GM18870 (cell line): ENCODE measurements around the gene RPRD1A.
"Not testable (repeated sequence)": the region's sequence is repeated elsewhere in the genome, so short reads cannot be mapped to it uniquely, and the experiment has no call there.

Experiments used
- ATAC-seq: cut with Tn5 transposase; IDR thresholded peaks from one replicate; pipeline ENCODE4 v1.9.1; 2021; ENCODE audit warnings: moderate library complexity; ENCODE audit not compliant: unreplicated experiment

The RPRD1A gene

GRCh38 chr18:35972197-35973000 lies 95.0 kb downstream of the RPRD1A start, which contains the start of gene RMP24:
Gene RMP24, plus strand, starts transcription at chr18:35972679.
- ATAC-seq: peak; percentile 84

- peak; percentile 11 for ATAC-seq
Observed at GRCh38 chr18:35971661-35972196, 95.6 kb downstream of the RPRD1A start.

GRCh38 chr18:35969676-35970075 lies 97.7 kb downstream of the RPRD1A start:
- ATAC-seq: no peak

GRCh38 chr18:35968278-35968880 lies 99.0 kb downstream of the RPRD1A start:
- ATAC-seq: no peak

GRCh38 chr18:35967866-35968265 lies 99.5 kb downstream of the RPRD1A start:
- ATAC-seq: not testable (repeated sequence)

- no peak for ATAC-seq
Observed at GRCh38 chr18:35964319-35964718, 103.0 kb downstream of the RPRD1A start.

GRCh38 chr18:35962320-35962719 lies 105.0 kb downstream of the RPRD1A start:
- ATAC-seq: no peak

- ATAC-seq: no peak
Observed at GRCh38 chr18:35956226-35956625, 111.1 kb downstream of the RPRD1A start.

- peak; percentile 84 for ATAC-seq
Observed at GRCh38 chr18:35953688-35954087, 113.7 kb downstream of the RPRD1A start.

GRCh38 chr18:35950628-35950982 lies 116.8 kb downstream of the RPRD1A start:
- ATAC-seq: no peak

- ATAC-seq: no peak
Observed at GRCh38 chr18:35949903-35950627, 117.3 kb downstream of the RPRD1A start.

GRCh38 chr18:35949090-35949489 lies 118.3 kb downstream of the RPRD1A start:
- no peak for ATAC-seq

- ATAC-seq: no peak
Observed at GRCh38 chr18:35948080-35948479, 119.3 kb downstream of the RPRD1A start.

GRCh38 chr18:35942661-35943060 lies 124.7 kb downstream of the RPRD1A start:
- ATAC-seq: no peak

GRCh38 chr18:35942133-35942532 lies 125.2 kb downstream of the RPRD1A start:
- no peak for ATAC-seq

GRCh38 chr18:35941299-35941698 lies 126.1 kb downstream of the RPRD1A start:
- no peak for ATAC-seq
